Measurements from ENCODE around the gene UMOD. TPM values are rescaled to one million over a fixed set of nuclear protein-coding genes. Genes with fewer than 3 reads are reported as not detected.

Gene UMOD
- total and polyA plus RNA-seq, 4 donors, result not detected

DNA sequence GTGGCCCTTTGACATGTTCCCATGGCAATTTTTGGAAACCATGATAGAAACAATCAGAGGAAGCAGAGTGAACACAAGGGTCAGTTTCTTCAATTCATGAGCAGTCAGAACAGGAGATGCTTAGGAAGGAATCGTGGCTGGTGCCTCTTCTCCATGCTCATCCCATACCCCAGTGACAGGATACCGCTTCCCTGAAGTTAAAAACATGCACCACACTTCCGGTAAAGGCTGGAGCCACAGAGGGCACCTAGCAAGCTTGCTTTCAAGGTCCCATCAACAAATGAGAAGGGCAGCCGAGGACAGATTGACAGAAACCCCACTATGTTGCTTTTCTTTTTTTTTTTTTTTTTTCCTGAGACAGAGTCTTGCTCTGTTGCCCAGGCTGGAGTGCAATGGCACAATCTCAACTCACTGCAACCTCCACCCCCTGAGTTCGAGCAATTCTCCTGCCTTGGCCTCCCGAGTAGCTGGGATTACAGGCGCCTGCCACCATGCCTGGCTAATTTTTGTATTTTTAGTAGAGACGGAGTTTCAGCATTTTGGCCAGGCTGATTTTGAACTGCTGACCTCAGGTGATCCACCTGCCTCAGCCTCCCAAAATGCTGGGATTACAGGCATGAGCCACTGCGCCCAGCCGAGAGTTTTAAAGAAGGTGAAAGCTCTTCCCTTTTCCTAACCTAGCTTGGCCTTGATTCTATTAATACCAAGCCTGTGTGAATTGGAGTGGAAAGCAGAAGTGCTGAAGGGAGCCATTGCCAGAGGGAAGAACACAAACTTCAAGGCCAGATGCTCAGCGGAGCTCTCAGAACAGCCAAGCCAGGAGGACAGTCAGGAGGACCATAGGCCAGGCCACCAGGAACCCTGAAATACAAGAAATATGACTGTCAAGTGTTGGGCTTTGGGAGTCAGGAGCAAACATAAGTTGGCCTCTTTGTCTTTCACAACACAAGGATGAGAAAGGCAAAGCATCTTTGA, 41.8 kb downstream of the UMOD start:
- H3K4me1 ChIP-seq (ENCODE audit: control insufficient read depth in 5 of 5, insufficient read depth in 5 of 5, low read length in 5 of 5), result no peaks in the 10 kb centered on the region
- TF ChIP-seq CTCF (IDR thresholded peaks at IDR 0.05; ENCODE audit: control extremely low read depth, extremely low read depth), result no peak
- no peaks in the 10 kb centered on the region for H3K36me3 ChIP-seq (ENCODE audit: control insufficient read depth in 4 of 4, insufficient read depth in 4 of 4, low read length in 4 of 4)
- H3K4me3 ChIP-seq, result no peak overlapping the region
- no peak for DNase-seq
- H3K27me3 ChIP-seq (ENCODE audit: control insufficient read depth in 3 of 3, insufficient read depth in 3 of 3, low read length in 2 of 3), result peaks cover 0 to 6% (median 0%) of the 10 kb centered on the region in 3 donors
- H3K9me3 ChIP-seq (ENCODE audit: control insufficient read depth in 4 of 4, insufficient read depth in 3 of 4, low read length in 3 of 4), result peaks cover 0 to 3% (median 0%) of the 10 kb centered on the region in 4 donors
- WGBS, 2 donors, result 82 to 85% methylated on average over 11 of the region's 11 CpGs
- H3K9ac ChIP-seq (ENCODE audit: insufficient read depth in 1 of 2, low read length in 2 of 2), result no peak overlapping the region
- no peak overlapping the region for H3K27ac ChIP-seq (ENCODE audit: low read depth in 1 of 2, low read length in 1 of 2)
- ATAC-seq (ENCODE audit: insufficient read depth, low FRiP score), result no peak

DNA sequence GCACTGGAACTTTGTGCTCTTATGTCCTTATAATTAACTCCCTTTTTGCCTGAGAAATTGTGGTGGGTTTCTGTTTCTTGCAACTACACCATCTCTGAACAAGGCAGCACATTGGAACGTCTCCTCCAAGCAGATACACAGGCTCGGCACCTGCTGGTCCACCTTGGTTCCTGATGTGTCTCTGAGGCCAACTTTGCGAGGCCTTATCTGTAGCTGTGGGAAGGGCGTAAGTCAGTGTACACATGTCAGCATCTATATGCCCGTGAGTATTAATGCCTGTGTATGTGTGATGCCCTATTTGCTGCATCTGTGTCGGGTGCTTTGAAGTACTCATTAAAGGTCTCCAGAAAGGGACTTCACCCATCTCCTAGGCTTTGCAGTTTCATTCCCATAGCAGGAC, 42.7 kb downstream of the UMOD start:
- H3K9me3 ChIP-seq (ENCODE audit: control insufficient read depth in 4 of 4, insufficient read depth in 3 of 4, low read length in 3 of 4), result peaks cover 0 to 3% (median 0%) of the 10 kb centered on the region in 4 donors
- peaks cover 0 to 6% (median 0%) of the 10 kb centered on the region in 3 donors for H3K27me3 ChIP-seq (ENCODE audit: control insufficient read depth in 3 of 3, insufficient read depth in 3 of 3, low read length in 2 of 3)
- no peak overlapping the region for H3K4me3 ChIP-seq
- 83 to 87% methylated on average over 6 of the region's 6 CpGs for WGBS, 2 donors
- no peaks in the 10 kb centered on the region for H3K36me3 ChIP-seq (ENCODE audit: control insufficient read depth in 4 of 4, insufficient read depth in 4 of 4, low read length in 4 of 4)
- TF ChIP-seq CTCF (IDR thresholded peaks at IDR 0.05; ENCODE audit: control extremely low read depth, extremely low read depth), result no peak
- DNase-seq (no peak), ATAC-seq (ENCODE audit: insufficient read depth, low FRiP score) (no peak)
- H3K4me1 ChIP-seq (ENCODE audit: control insufficient read depth in 5 of 5, insufficient read depth in 5 of 5, low read length in 5 of 5), result no peaks in the 10 kb centered on the region
- H3K27ac ChIP-seq (ENCODE audit: low read depth in 1 of 2, low read length in 1 of 2), result no peak overlapping the region
- no peak overlapping the region for H3K9ac ChIP-seq (ENCODE audit: insufficient read depth in 1 of 2, low read length in 2 of 2)

DNA sequence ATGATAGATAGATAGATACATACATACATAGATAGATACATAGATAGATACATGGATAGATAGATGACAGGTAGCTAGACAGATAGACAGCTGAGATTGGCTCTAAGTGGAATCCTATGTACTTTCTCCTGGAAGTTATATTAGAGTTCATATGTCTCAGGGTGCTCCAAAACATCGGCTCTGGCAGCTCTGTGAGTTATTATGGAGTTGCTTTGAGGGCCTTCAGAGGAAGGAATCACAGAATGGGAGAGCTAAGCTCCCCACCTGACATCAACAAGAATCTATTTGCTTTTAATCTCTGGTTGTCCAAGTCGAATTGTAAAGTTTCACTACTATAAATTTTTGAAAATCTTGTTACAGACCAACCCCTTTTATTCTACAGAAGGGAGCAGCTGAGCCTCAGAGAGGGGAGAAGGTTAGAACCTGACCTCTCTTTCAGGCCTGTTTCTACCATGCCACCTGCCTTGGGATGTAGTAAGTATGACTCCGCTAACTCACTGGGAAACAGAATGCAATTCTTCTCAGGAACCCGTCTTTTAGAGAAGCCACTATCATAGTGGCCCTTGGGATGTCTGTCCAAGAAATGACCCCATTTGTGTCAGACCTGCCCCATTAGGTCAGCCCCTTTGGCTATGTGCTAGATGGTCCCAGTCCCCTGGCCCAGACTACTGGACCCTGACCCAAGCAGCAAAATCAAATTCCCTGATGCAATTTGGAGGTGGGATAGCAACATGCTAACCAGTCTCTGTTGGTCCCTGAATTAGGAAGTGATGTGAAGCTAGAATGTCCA, 43.5 kb downstream of the UMOD start:
- Histone ChIP-seq H3K36me3 (ENCODE audit: control insufficient read depth in 4 of 4, insufficient read depth in 4 of 4, low read length in 4 of 4) (no peaks in the 10 kb centered on the region), H3K27me3 (ENCODE audit: control insufficient read depth in 3 of 3, insufficient read depth in 3 of 3, low read length in 2 of 3) (peaks cover 0 to 6% (median 0%) of the 10 kb centered on the region in 3 donors), H3K9me3 (ENCODE audit: control insufficient read depth in 4 of 4, insufficient read depth in 3 of 4, low read length in 3 of 4) (peaks cover 0 to 3% (median 0%) of the 10 kb centered on the region in 4 donors), H3K4me3 (no peak overlapping the region), H3K9ac (ENCODE audit: insufficient read depth in 1 of 2, low read length in 2 of 2) (no peak overlapping the region), H3K27ac (ENCODE audit: low read depth in 1 of 2, low read length in 1 of 2) (no peak overlapping the region), H3K4me1 (ENCODE audit: control insufficient read depth in 5 of 5, insufficient read depth in 5 of 5, low read length in 5 of 5) (no peaks in the 10 kb centered on the region)
- TF ChIP-seq CTCF (IDR thresholded peaks at IDR 0.05; ENCODE audit: control extremely low read depth, extremely low read depth), result no peak
- 75 to 78% methylated on average over 4 of the region's 4 CpGs for WGBS, 2 donors
- DNase-seq (no peak), ATAC-seq (ENCODE audit: insufficient read depth, low FRiP score) (no peak)

Data from lung (tissue), 12 donors.